HG03520 (cell line): ENCODE data around the gene PTPRN.

Experiments
- ATAC-seq: cut with Tn5 transposase; IDR thresholded peaks from one replicate; pipeline ENCODE4 v1.9.1; 2021; ENCODE audit warnings: mild to moderate bottlenecking, moderate library complexity; ENCODE audit not compliant: unreplicated experiment

Gene PTPRN

DNA sequence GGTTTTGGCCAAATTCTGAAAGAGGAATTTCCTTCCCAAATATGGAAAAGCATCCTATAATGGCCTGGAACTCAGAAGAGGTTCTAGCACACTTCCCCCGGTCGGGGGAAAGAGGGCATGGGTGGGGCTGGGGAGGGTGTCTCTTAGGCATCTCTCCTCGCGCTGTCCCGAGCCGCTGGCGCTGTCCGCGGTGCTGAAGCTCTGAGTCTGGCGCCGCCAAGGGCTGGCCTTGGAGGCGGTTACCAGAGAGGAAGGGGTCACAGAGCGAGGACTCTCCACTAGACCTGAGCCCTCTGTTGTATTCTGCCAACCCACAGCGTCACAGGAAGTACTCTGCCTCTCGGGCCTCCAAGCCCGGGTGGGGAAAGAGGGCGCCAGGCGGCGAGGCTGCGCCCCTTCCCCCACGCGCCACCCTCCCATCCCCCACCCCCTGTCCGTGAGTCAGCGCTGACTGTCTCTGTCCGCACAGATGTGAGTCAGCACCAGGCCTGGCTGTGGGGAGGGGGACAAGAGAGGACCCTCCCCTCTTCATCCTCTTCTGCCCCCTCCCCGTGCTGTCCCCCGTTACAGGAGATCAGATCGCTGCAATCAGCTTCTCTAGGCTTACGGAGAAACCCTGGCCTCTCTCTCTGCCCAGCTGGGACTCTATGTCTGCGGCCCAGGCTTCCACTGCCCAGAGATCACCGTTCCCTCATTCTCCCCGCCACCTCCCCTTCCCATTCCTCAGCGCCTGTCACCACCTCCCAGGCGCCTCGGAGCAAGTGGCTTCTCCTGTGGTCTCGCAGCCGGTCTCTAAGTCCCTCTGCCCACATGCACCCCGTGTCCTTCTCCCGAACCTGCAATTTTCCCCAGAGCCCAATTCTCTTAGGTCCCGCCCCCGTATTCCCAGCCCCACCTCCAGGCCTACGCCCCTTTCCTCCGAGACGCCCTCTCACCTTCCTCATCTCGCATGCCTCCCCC is 779 bp downstream of the PTPRN start:
- no peak for ATAC-seq

DNA sequence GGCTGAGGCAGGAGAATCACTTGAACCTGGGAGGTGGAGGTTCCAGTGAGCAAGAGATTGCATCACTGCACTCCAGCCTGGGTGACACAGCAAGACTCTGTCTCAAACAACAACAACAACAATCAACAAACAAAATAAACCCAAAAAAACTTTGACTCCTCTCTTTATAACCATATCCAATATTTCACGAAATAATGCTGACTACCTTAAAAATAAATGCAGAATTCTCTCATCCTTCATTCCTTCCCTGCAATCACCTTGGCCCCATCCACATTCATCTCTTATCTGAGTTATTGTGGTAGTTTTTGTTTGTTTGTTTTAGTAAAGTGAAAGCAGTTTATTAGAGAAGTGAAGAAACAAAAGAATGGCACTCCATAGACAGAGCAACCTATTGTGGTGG is 3.2 kb downstream of the PTPRN start:
- ATAC-seq: no peak

DNA sequence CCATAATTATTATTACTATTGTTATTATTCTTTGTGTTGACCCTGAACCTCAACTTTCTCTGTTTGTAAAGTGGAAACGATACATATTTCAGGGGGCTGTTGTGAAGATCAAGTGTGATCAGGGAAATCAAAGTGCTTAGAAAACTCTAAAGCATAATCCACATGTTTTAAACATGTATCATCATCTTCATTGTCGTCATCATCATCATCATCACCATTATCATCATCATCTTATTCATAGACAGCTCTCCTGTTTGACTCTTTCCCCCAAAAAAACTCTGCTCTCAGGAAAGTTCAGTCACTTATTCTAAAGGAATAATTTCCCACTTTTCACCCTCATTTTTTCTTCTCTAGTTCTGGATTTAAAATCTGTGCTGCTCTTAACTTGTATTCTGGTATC is 5.0 kb downstream of the PTPRN start:
- ATAC-seq: no peak

DNA sequence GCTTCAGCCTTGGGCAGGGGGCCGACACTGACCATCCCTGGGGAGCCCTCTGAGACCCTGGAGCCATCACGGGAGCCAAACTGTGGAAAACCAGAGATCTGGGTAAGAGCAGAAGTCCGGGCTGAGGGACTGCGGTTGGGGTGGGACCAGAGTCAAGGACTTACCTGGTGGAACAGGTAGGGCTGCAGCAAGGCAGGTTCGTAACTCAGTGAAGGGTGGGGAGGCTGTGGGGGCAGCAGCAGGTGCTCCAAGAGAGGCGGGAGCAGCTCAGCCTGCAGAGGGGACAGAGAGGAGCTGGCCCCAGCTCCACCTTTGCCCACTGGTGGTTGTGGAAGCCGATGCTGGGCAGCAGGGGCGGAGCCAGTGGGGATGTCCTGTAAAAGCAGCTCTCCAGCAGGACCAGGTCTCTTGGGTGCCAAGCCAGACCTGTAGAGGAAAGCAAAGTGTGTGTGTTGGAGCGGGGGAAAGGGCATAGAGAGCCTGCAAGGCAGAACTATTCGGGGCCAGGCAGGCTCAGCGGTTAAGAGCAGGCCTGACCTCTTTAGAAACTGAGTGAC is 6.7 kb downstream of the PTPRN start:
- no peak for ATAC-seq

DNA sequence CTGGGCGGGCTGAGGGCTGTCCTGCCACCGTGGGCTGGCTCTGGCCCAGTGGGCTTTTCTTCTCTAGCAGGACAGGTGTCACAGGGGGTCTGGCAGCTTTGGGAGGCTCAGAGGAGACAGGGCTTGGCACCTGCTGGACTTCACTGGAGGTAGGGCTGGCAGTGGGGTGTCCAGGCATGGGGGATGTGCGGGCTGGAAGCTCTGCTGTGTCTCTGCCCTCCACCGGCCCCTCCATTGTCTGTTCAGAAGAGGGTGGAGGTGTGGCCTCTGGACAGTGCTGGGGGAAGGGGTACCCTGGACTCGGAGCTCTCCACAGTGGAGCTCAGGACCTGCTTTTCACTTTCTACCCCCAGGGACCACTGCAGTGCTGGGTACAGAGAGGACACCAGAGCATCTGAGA is 9.2 kb downstream of the PTPRN start:
- no peak for ATAC-seq

DNA sequence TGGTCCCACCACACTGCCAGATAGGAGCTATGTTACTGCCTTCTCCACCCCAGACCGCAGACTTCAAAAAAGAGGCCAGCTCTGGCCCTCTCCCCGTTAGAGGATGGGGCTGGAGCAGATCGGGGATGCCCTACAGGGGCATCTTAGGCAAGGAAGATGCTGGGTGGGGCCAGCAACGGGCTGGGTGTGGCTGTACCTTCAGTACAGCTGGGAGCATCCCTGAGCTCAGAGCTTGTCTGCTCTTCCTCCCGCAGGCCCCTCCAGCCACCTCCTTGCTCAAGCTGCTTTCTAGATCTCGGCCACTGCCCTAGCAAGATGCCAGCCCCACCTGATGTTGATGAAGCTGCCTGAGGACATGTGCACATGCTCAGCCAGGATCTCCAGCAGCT is 9.8 kb downstream of the PTPRN start:
- no peak for ATAC-seq

DNA sequence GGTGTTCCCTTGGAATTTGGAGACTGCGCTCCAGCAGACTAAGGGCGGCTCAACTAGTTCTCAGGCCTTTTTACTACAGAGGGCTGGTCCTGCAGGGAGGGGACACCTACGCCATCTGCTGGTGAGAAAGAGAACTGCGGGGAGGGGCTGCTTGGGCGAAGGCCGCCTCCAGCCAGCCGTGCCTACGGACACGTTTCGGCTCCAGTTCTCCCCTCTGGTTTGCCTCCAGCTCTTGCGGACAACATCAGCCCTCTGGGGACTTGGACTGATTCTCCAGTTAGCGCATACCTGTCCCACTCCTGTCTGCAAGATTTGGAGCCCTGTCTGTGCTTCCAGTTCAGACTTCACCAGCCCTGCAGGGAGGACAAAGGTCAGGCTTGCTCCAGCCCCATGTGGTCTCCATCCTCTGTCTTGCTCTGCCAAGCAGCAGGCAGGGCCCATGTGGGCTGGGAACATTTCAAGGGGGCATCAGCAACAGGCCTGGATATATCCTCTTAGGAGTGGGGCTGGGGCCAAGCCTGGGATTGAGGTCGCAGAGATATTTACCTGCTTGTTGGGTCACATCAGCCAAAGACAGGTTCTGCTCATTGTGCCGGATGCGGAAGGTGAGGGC is 10.3 kb downstream of the PTPRN start:
- ATAC-seq: peak; percentile 43

DNA sequence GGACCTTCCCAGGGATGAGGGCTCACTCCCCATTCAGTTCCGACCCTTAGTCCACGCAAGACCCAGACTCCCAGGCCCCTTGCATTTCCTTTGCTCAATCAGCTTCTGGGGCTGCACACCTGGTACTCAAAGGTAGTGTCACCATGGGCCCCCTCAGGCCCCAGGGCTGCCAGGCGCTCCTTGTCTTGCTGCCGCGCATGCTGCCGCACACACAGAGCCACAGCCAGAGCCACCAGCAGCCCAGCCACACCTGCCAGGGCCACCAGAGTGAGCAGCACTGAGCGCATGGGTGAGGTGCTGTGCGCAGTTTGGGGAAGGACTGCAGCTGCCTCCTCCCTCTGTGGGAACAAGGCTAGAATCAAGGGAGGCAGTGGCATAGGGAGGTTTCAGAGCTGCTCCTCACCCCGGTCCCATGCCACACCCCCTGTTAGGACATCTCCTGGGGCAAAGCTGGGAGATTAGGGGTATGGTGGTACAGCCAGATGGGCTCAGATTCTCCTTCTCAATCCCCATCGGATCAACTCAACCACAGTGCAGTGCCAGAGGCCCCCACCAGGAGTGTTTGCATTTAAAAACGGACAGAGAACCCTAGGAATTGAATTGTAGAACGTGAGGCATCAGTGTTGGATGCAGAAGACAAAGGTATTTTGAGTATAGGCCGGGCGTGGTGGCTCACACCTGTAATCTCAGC is 11.3 kb downstream of the PTPRN start:
- no peak for ATAC-seq

DNA sequence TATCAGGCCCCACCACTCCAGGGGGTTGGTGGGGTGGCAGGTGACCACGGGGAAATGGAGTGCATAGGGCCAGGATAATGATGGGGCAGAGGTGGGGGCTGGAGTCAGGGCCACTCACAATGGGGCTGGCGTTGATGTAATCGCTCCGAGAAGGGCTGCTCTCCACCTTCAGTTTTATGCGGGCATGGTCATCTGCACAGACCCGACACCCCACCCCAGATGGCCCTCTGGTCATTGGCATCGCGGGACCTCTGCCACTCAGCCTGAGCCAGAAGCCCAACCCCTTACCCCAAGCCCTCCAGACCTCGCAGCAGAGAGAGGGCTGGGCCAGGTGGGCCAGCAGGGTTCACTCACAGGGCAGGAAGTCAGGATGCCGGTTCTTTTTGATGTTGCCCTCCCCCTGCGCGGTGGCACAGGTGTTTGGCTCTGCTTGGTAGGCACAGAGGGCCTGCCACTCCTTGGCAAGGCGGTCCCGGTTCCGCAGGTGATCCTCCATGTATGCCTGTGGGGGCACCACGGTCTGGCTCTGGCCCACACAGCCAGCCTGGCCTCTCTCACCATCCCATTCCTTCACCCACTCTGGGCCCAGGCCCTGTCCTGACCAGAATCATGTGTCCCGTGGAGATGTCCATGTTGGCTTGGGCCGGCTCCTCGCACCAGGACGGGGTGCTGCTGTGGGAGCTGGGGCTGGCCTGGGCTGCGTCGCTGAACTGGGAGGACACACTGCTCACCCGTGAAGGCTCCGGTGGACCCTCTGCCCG is 12.4 kb downstream of the PTPRN start:
- ATAC-seq: no peak

DNA sequence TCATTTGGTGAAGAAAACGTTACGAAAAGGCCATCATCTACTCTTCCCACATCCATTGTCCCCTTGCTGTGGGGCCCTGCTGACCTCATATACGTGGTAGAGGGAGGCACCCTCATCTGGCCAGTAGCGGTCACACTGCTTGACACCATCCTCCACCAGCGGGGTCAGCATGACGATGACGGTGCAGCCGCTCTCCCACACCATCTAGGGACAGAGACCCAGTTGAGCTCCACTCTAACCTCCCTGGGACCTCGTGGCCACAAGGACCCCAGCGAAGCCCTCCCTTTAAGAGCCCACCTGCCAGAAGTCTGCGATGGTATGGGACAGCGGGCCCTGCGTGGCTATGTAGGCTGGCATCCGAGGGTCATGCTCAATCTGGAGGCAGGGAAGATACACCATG is 13.1 kb downstream of the PTPRN start:
- no peak for ATAC-seq

DNA sequence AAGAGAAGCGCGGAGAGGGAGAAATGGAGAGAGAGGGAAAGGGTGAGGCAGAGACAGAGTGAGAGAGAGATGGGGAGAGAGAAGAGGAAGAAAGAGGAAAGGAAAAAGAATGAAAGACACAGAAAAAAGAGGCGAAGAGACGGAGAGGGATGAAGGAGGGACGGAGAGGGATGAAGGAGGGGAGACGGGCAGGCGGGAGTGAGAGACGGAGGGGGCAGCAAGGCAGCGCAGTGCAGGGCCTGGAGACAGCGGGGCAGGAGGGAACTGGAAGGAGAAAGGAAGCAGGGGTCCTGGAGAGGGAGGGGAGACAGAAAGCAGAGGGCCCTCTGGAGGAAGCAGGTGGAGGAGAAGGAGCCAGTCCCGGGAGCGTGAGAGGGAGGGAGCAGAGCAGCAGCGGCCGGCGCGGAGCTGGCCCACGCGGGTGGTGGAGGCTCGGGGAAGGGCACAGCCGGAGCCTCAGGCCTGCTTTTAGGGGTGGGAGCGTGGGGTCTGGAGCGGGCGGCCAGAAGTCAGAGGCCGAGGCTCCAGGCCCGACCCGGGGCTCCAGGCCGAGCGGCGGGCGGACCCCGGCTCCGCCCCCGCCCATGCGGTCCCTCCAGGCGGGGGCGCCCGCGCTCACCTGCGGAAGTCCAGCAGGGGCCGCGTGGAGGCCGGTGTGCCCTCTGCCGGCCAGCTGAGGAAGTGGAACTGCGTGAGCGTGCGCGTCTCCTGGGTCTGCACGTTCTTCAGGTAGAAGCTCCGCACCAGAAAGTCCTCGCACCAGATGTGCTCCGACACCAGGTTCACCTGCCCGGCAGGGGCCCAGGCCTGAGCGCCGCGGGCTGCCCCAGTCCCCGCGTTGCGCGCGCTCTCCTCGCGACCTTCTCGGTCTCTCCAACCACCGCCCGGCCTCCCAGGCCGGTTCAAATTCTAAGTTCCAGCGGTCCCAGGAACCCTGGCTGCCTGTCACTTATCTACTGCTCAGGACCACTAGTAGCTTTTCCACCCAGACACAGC is 14.5 kb downstream of the PTPRN start:
- ATAC-seq: peak; percentile 92

DNA sequence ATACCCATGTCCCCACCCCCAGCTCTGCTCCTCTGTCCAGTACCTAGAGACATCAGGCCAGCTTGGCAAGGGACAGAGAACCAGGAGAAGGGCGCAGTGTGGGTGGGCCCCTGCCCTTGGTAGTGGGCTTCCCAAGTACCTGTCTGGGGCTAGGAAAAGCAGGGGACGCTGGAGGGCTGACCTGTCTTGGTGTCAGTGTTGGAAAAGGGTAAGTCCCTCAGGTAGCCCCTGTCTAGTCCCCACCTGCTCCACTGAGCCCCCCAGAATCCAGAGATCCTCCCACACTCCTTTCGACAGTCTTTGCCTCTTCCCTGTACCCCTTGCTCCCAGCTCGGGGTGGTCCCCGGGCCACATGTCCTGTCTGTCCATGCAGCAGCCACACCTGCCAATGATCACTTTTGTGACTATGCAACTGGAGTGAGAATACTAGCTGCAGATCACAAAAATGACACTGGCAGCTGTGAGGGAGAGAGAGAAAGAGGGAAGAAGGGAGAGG is 15.4 kb downstream of the PTPRN start:
- no peak for ATAC-seq

DNA sequence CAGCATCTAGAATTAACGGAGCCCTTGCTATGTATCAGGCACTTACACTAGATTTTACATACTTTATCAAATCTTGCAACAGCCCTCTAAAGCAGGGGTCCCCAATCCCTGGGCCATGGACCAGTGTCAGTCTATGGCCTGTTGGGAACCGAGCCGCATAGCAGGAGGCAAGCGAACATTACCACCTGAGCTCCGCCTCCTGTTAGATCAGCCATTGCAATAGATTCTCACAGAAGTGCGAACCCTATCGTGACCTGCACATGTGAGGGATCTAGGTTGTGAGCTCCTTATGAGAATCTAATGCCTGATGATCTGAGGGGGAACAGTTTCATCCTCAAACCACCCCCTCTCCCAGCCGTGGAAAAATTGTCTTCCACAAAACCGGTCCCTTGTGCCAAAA is 16.6 kb downstream of the PTPRN start:
- ATAC-seq: no peak

DNA sequence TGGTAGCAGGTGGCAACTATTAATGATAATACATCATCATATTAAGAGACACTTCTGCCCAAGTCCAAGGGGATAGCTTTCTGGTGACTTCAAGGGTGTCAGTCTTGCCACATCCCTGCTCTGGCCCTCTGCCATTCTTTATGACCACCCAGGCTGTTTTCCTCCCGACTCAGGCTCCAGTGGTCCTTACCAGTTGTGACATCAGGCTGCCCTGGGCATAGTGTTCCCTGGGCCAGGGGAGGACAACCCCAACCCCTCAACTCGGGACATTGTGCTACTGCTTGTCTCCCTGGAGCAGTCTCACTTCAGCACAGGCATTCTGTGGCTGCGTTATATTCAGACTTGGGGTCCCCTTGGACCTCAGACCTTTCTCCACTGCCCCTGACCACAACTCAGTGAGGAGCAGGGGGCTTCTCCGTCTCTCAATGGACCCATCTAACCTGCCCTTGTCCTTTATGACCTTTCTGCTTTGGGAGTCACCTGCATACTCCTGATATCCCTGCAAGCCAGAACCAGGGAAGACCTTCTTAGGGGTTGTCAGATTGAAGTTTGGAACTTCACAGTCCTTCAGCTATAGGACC is 17.2 kb downstream of the PTPRN start:
- ATAC-seq: no peak

DNA sequence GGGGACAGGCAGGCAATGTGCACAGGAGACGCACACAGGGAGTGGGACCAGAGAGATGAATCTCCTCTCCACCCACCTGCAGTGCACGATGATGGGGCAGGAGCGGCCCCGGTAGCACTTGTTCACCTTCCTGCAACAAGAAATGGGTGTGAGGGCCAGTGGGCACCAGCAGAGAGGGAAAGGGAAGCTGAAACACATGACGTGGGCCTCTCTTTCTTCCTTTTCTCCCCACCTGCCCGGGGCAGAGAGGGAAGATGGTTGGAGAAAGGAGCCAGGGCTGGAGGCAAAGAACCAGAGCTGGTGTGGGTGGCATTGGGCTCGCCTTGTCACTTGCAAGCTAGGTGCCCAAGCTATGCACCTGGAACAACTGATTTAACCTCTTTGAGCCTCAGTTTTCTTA is 17.8 kb downstream of the PTPRN start:
- ATAC-seq: no peak

DNA sequence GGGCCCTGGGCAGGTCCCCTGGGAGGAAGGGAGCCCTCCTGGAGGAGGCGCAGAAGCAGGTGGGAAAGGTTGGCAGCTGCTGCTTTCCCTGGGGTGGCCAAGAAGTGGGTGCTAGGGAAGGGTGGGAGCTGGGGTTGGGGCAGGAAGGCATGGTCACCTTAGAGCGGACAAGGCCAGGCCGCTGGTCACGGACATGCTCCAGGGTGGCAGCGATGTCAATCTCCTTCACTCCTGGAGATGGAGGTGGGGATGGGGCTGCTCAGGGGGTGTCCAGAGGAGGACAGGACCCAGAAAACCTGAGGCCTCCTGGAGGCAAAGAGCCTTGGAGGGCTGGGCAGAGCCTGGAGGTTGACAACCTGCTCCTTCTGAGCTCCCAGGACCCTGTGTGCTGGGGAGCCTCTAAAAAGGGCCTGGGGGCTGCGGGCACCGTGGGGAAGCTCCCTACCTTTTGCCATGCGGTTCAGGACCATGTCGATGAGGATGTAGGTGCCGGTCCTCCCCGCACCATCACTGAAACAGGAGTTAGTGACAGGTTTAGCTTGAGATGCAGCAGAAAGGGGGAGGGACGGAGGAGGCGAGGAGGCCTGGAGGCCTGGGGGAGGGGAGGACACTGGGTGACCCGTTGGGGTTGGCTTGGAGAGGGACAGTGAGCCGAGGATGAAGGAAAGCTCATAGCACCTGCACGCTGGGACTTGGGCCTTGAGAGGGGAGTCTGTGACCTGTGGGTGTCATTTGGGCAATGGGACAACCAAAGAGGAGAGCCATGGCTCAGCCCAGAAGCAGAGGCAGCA is 18.6 kb downstream of the PTPRN start:
- no peak for ATAC-seq

DNA sequence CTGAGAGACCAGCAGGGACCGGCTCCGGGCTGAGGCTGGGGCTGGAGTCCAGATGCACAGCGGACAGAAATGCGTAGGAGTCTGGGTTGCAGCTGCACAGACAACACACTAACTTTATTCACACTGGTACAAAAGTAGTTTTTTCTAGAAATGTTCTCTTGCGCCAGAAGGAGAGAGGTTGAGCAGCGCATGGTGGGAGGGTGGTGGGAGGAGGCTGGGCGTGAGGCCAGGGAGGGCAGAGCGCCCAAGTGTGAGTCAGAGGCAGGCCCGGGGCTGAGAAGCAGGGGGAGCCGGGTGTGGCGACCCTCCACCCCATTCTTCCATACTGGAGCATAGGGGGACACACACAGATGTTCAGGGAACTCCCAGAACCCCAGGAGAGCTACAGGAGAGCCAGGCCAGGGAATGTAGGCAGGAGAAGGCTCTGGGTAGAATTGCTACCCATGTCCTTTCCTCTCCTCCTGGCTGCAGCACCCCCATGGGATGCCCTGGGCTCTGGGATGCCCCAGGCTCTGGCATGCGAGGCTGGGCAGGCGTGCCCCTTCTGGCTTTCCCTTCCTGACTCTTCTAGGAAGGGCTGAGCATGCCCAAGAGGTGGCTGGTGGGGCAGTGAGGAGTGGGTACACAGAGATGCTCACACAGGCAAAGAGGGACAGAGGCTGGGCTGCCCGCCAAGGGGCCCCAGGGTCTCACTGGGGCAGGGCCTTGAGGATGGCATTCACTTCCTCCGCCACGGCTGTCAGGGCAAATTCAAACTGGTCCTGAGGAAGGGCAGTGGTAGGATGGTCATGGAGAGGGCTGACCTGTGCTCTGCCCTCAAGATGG is 19.5 kb downstream of the PTPRN start:
- no peak for ATAC-seq

DNA sequence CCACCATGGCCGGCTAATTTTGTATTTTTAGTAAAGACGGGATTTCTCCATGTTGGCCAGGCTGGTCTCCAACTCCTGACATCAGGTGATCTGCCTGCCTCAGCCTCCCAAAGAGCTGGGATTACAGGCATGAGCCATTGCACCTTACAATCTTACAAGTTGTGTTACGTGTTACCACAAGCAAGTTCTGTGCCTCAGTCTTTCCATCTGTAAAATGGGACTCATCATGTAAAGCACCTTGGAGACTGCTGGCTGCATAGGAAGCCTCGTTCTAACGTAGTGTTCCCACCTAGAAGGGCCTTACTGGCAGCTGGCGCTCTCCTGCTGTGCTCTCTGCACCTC is 20.0 kb downstream of the PTPRN start:
- ATAC-seq: no peak
